Right atrium auricular region (tissue), 2 donors: ENCODE data around the gene NDC80. TPM values are rescaled to one million over a fixed set of nuclear protein-coding genes. Genes with fewer than 3 reads are reported as not detected.

ENCODE experiments used
- DNase-seq: peaks from one replicate; pipeline ENCODE4 v3.0.0-alpha.2; 2019; ENCODE audit warnings: low spot score
- H3K27ac ChIP-seq, 2 donors: fragments of 200-600 bp; sonication (generic); 1 replicate in 1 of 2; 2 replicates in 1 of 2; pipeline ENCODE4 v1.5.1; 2016 to 2019
- H3K27me3 ChIP-seq, 2 donors: fragments of 200-600 bp; sonication (generic); one replicate each; pipeline versions ENCODE4 v1.5.1 to v1.6.0; 2017 to 2019
- H3K36me3 ChIP-seq: fragments of 200-600 bp; sonication (generic); one replicate; pipeline ENCODE4 v1.5.1; 2016
- H3K4me1 ChIP-seq, 2 donors: fragments of 200-600 bp; sonication (generic); one replicate each; pipeline versions ENCODE4 v1.5.1 to v1.6.0; 2017 to 2019
- H3K4me3 ChIP-seq, 2 donors: fragments of 200-600 bp; sonication (generic); 1 replicate in 1 of 2; 2 replicates in 1 of 2; pipeline ENCODE4 v1.5.1; 2017 to 2019; ENCODE audit warnings: mild to moderate bottlenecking in 1 of 2, moderate library complexity in 1 of 2
- H3K9me3 ChIP-seq, 2 donors: fragments of 200-600 bp; sonication (generic); one replicate each; pipeline ENCODE4 v1.5.1; 2019
- CTCF ChIP-seq, 2 donors: fragments of 200-600 bp; sonication (generic); IDR thresholded peaks; one replicate each; pipeline ENCODE4 v1.5.1; 2019; ENCODE audit warnings: antibody characterized with exemption in 2 of 2
- total RNA-seq, 2 donors: library from RNA; depleted of rRNA; stranded (reverse); fragments of >200 nt; gene quantifications; one replicate each; pipeline ENCODE4 v1.1.0, GENCODE V29; 2016

The NDC80 gene
- total RNA-seq, 2 donors from 2014 or later: 0.74 TPM; not detected in 1

- Histone ChIP-seq H3K4me1 (no peaks in the 10 kb centered on the region), H3K27ac (no peak overlapping the region), H3K4me3 (no peak overlapping the region), H3K9me3 (no peaks in the 10 kb centered on the region), H3K36me3 (no peaks in the 10 kb centered on the region), H3K27me3 (no peaks in the 10 kb centered on the region)
- TF ChIP-seq CTCF (IDR thresholded peaks at IDR 0.05): no peak
- DNase-seq: no peak
Measured at GRCh38 chr18:2532797-2533196, 38.6 kb upstream of the NDC80 start.

- DNase-seq: no peak
- Histone ChIP-seq H3K4me1 (no peaks in the 10 kb centered on the region), H3K27ac (no peak overlapping the region), H3K36me3 (peaks cover 5% of the 10 kb centered on the region), H3K27me3 (no peaks in the 10 kb centered on the region), H3K4me3 (no peak overlapping the region), H3K9me3 (no peaks in the 10 kb centered on the region)
- no peak for TF ChIP-seq CTCF (IDR thresholded peaks at IDR 0.05)
Measured at GRCh38 chr18:2534906-2535305, 36.5 kb upstream of the NDC80 start.

- Histone ChIP-seq H3K4me3 (no peak overlapping the region), H3K27ac (no peak overlapping the region), H3K27me3 (no peaks in the 10 kb centered on the region), H3K9me3 (no peaks in the 10 kb centered on the region), H3K36me3 (peaks cover 5% of the 10 kb centered on the region), H3K4me1 (no peaks in the 10 kb centered on the region)
- DNase-seq: no peak
- no peak for TF ChIP-seq CTCF (IDR thresholded peaks at IDR 0.05)
Measured at GRCh38 chr18:2535419-2535910, 35.9 kb upstream of the NDC80 start.

- DNase-seq: no peak
- Histone ChIP-seq H3K9me3 (no peaks in the 10 kb centered on the region), H3K4me3 (no peak overlapping the region), H3K27ac (no peak overlapping the region), H3K27me3 (no peaks in the 10 kb centered on the region), H3K4me1 (no peaks in the 10 kb centered on the region), H3K36me3 (peaks cover 5% of the 10 kb centered on the region)
- no peak for TF ChIP-seq CTCF (IDR thresholded peaks at IDR 0.05)
Measured at GRCh38 chr18:2536063-2536462, 35.3 kb upstream of the NDC80 start.

- Histone ChIP-seq H3K27ac (no peak overlapping the region), H3K4me3 (no peak overlapping the region), H3K4me1 (no peaks in the 10 kb centered on the region), H3K36me3 (peaks cover 5% of the 10 kb centered on the region), H3K27me3 (no peaks in the 10 kb centered on the region), H3K9me3 (no peaks in the 10 kb centered on the region)
- no peak for DNase-seq
- no peak for TF ChIP-seq CTCF (IDR thresholded peaks at IDR 0.05)
Measured at GRCh38 chr18:2536493-2536892, 34.9 kb upstream of the NDC80 start.

GRCh38 chr18:2537296-2537695 is 34.1 kb upstream of the NDC80 start:
- no peaks in the 10 kb centered on the region for H3K4me1 ChIP-seq
- no peak for DNase-seq
- TF ChIP-seq CTCF (IDR thresholded peaks at IDR 0.05): no peak
- no peaks in the 10 kb centered on the region for H3K9me3 ChIP-seq
- H3K27me3 ChIP-seq: no peaks in the 10 kb centered on the region
- no peak overlapping the region for H3K4me3 ChIP-seq
- H3K36me3 ChIP-seq: peaks cover 5% of the 10 kb centered on the region
- H3K27ac ChIP-seq: no peak overlapping the region
